NCI-H2171 treated with DMSO at 0.1 percent for 48 hours (cell line): Measurements from ENCODE around the gene DIP2A.

Experiments
- DNase-seq: peaks from one replicate; lab custom pipeline; 2025; lab: John Stamatoyannopoulos, UW

DIP2A gene

DNA sequence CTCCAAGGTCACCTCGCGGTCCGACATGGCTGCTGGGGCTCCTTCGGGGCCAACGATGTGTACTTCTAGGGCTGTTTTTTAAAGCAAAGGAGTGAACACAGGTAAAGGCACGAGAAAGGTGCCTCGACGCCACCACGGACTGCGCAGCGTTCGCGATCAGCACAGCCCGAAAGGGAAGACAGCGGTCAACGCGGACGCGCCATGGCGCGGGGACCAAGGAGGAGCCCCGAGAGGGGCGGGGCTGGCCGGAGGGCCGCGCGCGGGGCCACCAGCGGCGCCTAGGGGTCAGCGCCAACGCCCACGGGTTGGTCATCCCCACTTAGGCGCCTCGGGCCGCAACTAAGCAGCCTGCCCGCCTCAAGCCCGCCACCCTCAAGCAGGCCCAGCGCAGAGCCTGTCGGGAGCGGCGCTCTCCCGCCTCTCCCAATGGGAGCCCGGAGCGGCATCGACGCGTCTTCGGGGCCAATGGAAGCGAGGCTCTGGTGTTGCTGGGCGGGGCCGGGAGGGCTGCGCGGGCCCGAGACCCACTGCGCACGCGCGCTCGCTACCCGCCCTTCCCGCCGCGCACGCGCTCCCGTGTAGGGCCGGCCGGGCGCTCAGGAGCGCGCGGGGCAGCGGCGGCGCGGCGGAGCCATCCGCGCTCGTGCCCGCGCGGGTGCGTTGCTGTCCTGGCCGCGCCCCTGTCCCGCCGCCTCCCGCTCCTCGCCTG is at the start of gene DIP2A:
TSS of gene DIP2A (plus strand) at position 577 of the 709 bp plus-strand sequence. CDS start 241 bp downstream, outside the sequence.
- DNase-seq, result peak; percentile 93

GRCh38 chr21:46409641-46410406 is 48.9 kb upstream of the DIP2A start:
- no peak for DNase-seq

DNA sequence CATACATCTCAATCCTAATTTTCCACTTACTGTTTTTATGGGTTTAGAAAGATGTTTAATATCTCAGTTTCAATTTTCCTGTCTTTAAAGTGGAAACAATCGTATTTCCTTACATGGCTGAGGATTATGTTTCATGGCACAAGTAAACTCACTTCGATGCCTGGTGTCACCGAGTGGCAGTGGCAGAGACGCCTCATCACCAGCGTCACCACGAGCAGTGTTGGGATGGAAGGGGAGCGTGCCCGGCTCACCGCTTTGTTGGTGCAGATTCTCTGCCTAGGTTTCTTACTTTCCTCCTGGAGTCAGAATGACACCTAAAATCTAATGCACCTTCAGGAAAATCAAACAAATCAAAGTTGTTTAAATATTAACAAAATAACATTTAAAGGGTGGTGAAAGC is 48.2 kb upstream of the DIP2A start:
- no peak for DNase-seq

GRCh38 chr21:46411236-46411635 is 47.5 kb upstream of the DIP2A start:
- no peak for DNase-seq

- no peak for DNase-seq
These were observed 47.0 kb upstream of the DIP2A start for GRCh38 chr21:46411691-46412090.

DNA sequence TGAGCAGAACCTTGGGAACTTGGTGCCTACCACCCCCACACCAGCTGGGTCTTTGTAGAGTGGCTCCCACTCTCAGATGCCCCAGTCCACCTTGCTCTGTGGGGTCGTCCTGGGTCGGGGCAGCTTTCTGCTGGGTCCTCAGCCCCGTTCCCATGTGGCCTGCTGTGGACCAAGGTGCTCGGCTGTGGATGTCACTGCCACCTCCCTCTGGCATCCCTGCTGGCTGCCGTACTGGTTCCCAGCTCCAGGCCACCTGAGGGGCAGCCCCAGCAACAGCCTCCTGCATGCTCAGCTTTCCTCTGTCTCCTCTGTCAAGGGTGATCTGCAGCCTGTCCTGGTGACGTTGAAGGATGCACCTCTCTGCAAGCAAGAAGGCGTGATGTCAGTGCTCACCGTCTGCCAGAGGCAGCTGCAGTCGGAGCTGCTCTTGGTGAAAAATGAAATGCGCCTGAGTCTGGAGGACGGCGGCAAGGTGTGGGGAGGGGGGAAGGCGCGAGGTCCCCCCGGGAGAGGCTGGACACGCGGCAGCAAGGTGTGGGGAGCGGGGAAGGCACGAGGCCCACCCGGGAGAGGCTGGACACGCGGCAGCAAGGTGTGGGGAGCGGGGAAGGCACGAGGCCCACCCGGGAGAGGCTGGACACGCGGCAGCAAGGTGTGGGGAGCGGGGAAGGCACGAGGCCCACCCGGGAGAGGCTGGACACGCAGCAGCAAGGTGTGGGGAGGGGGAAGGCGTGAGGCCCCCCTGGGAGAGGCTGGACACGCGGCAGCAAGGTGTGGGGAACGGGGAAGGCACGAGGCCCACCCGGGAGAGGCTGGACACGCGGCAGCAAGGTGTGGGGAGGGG is 45.9 kb upstream of the DIP2A start:
- no peak for DNase-seq

- DNase-seq, result peak; percentile 35
These were observed 45.4 kb upstream of the DIP2A start for GRCh38 chr21:46413365-46413696.

GRCh38 chr21:46414965-46415275 is 43.8 kb upstream of the DIP2A start:
- no peak for DNase-seq

DNA sequence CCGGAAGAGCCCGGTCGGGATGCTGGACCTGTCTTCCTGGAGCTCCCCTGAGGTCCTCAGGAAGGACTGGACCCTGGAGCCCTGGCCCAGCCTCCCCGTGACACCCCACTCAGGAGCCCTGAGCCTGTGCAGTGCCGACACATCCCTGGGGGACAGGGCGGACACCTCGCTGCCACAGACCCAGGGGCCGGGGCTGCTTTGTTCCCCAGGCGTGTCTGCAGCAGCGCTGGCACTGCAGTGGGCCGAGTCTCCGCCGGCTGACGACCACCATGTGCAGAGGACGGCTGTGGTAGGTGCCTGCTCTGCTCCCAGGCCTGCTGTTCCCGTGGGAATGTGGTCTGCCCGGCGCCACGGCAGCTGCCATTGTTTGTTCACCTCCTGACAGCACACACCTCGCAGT is 42.1 kb upstream of the DIP2A start:
- peak; percentile 48 for DNase-seq

DNA sequence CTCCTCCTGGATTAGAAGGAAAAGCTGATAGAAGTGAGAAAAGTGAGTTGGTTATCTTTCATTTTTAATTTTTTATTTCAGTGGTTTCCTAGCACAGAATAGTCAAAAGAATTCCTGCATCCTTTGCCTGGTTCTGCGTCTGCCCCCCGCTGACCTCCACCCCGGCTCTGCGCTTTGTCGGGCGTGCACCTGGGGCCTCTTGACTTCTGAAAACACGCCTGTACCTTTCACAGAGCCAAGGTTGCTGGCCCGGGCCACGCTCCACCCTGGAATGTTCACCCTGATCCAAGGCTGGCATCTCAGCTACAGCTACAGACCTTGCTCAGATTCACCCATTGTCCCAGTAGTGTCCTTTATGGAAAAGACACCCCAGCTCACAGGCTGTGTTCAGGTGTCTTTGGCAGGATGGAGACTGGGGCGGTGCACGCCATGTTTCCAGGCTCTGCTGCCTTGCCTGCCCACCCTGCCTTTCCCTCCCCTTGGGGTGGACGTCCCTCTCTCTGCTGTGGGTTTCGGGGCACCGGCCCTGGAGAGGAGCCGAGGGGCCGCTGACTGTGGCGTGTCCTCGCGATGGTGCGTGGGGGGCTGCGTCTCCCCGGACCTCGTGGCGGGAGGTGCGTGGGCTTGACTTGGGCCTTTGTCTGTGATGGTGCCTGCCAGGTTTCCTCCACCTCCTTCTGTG is 40.3 kb upstream of the DIP2A start:
- no peak for DNase-seq

- no peak for DNase-seq
These were observed 38.2 kb upstream of the DIP2A start for GRCh38 chr21:46420241-46421190.

GRCh38 chr21:46421191-46421750 is 37.4 kb upstream of the DIP2A start:
- DNase-seq, result no peak

GRCh38 chr21:46421756-46422555 is 36.7 kb upstream of the DIP2A start:
- DNase-seq, result no peak

DNA sequence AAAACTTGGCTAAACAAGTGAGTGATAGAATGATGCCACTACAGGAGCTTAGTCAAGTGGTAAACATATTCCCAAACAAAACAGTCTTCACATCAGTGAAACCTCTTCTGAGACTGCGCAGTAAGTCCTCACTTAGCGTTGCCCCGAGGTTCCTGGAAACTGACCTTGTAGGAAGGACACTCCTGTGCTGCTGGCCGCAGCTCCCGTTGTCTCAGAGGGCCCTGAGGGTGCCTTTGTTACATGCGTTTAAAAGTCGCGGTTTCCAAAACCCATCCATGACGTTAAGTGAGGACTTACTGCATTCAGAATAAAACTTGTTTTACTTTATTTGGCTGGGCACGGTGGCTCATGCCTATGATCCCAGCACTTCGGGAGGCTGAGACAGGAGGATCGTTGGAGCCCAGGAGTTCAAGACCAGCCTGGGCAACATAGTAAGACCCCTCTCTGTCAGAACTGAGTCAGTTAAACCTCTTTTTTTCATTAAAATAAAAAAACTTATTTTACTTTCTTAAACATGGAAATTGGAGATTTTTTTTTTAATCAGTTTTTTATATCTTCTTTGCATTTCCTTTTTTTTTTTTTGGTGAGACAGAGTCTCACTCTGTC is 36.0 kb upstream of the DIP2A start:
- no peak for DNase-seq

GRCh38 chr21:46423546-46424038 is 35.1 kb upstream of the DIP2A start:
- no peak for DNase-seq

DNA sequence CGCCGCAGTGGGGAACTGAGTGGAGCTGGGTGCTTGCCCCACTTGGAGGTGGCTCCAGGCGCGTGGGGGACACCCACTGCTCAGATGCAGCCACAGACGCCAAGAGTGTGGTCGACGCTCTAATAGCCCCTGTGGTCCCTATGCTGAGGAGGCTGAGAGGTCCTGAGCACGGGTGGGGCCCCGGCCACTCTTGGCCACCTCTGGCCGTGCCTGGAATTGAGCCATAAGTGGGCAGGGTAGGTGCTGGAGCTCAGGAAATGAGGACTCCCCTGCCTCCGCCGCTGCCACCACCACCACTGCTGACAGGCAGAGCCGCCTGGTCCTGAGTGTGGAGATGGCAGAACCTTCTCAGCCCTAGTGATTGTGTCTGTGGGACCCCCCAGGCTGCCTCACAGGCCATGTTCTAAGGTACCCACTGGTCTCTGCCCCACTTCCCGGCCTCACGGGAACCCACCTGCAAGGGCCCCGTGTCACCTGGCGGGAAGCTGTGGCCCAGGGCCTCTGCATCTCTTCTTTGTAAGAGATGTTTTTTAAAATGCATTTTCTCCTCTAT is 34.6 kb upstream of the DIP2A start:
- DNase-seq, result no peak

DNA sequence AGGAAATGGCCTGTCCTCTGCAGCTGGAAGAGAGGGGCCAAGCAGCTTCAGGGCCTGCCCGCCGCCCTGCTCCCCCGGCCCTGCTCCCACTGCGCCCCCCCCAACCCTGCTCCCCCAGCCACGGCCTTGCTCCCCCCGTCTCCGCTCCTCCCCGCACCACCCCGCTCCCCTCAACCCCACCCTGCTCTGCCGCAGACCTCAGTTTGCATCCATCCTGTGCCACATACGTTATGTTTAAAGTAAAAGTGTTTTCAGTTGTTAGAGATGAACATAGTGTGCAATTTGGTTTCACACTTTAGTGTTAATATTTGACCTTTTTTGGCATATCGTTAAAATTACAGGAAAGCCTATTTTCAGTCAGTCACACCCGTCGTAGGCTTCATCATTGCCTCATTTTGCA is 34.1 kb upstream of the DIP2A start:
- DNase-seq, result no peak

DNA sequence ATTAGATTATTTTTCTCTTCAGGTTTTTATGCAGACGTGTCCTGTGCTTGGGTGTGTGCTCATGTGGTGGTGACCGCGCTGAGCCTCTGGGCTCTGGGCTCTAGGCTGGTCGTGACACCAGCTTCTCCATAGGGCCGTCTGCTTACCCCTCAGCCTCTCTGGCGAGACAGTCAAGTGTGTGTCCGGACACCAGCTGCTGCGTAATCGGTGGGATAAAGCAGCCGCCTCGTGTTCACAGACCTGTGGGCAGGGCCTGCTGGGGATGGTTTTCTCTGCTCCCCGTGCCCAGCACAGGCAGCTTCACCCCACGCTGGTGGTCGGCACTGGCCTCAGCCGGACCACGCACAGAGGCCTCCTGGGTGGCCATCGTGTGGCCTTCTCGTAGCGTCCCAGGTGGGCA is 33.6 kb upstream of the DIP2A start:
- no peak for DNase-seq

GRCh38 chr21:46425571-46425970 is 33.1 kb upstream of the DIP2A start:
- no peak for DNase-seq
